Immature natural killer cell (primary cell): ENCODE results near the gene GLCE. TPM values are rescaled to one million over a fixed set of nuclear protein-coding genes. Genes with fewer than 3 reads are reported as not detected.

Experiments used
- DNase-seq, 3 donors: peaks; one replicate each; pipeline ENCODE4 v3.0.0; 2022; ENCODE audit warnings: mixed read lengths in 1 of 3
- H3K27ac Mint-ChIP-seq, 6 donors: one replicate each; pipeline ENCODE4 v1.8.0; 2020; ENCODE audit warnings: mixed read lengths in 6 of 6, mild to moderate bottlenecking in 5 of 6, inconsistent platforms in 4 of 6, moderate library complexity in 3 of 6
- H3K27me3 Mint-ChIP-seq, 3 donors: one replicate each; pipeline ENCODE4 v1.8.0; 2020 to 2021; ENCODE audit warnings: low read depth in 3 of 3, mild to moderate bottlenecking in 3 of 3, mixed read lengths in 3 of 3, moderate library complexity in 3 of 3, inconsistent platforms in 1 of 3
- H3K36me3 Mint-ChIP-seq, 3 donors: one replicate each; pipeline ENCODE4 v1.8.0; 2020; ENCODE audit warnings: mixed read lengths in 3 of 3, inconsistent platforms in 2 of 3, mild to moderate bottlenecking in 2 of 3
- H3K4me1 Mint-ChIP-seq, 2 donors: one replicate each; pipeline ENCODE4 v1.8.0; 2020; ENCODE audit warnings: inconsistent platforms in 2 of 2, mild to moderate bottlenecking in 2 of 2, mixed read lengths in 2 of 2, moderate library complexity in 1 of 2
- H3K4me3 Mint-ChIP-seq, 5 donors: one replicate each; pipeline ENCODE4 v1.8.0; 2020; ENCODE audit warnings: mild to moderate bottlenecking in 5 of 5, mixed read lengths in 5 of 5, inconsistent platforms in 3 of 5, moderate library complexity in 3 of 5
- H3K9me3 Mint-ChIP-seq, 6 donors: one replicate each; pipeline ENCODE4 v1.8.0; 2020; ENCODE audit warnings: mild to moderate bottlenecking in 6 of 6, mixed read lengths in 6 of 6, inconsistent platforms in 4 of 6, moderate library complexity in 3 of 6
- polyA plus RNA-seq, 3 donors: library from polyadenylated mRNA; unstranded; fragments of 300-500 nt; fragmentation: Illumina TruSeq; gene quantifications; one replicate each; pipeline ENCODE4 v1.2.3, GENCODE V29; 2021

Gene GLCE
- polyA plus RNA-seq, 3 donors from 2014 or later: 4.2 TPM; not detected in 1

GRCh38 chr15:69175536-69175935 lies 15.1 kb downstream of the GLCE start:
- H3K9me3 Mint-ChIP-seq: no peaks in the 10 kb centered on the region
- no peaks in the 10 kb centered on the region for H3K4me1 Mint-ChIP-seq
- no peak overlapping the region for H3K4me3 Mint-ChIP-seq

DNA sequence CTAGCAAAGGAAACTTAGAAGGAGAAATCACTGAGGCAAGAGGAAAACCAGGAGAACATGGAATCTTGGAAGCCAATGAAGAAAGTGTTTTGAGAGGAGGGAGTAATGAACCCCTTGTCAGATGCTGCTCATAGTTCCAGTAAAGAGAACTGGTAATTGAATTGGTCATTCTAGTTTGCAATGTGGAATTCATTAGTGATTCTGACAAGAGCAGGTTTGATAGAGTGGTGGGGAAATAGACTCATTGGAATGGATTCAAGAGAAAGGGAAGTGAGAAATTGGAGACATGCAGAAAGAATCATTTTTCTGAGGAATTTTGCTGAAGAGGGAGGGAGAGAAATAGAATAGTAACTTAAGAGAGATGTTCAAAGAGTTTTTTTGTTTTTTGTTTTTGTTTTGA lies 21.0 kb downstream of the GLCE start:
- Mint-ChIP-seq H3K9me3 (no peaks in the 10 kb centered on the region), H3K27ac (no peak overlapping the region), H3K4me3 (no peak overlapping the region), H3K4me1 (no peaks in the 10 kb centered on the region), H3K27me3 (peaks cover 0 to 2% (median 0%) of the 10 kb centered on the region in 3 donors), H3K36me3 (no peaks in the 10 kb centered on the region)
- no peak for DNase-seq

More at GRCh38 chr15:69175536-69175935, 15.1 kb downstream of the GLCE start:
- DNase-seq: no peak
- Mint-ChIP-seq H3K27ac (no peak overlapping the region), H3K36me3 (peaks cover 0 to 4% (median 0%) of the 10 kb centered on the region in 3 donors), H3K27me3 (peaks cover 0 to 5% (median 0%) of the 10 kb centered on the region in 3 donors)

GRCh38 chr15:69185216-69185615 lies 24.8 kb downstream of the GLCE start:
- no peaks in the 10 kb centered on the region for H3K4me1 Mint-ChIP-seq
- no peaks in the 10 kb centered on the region for H3K9me3 Mint-ChIP-seq
- peaks cover 0 to 4% (median 0%) of the 10 kb centered on the region in 3 donors for H3K36me3 Mint-ChIP-seq
- H3K27me3 Mint-ChIP-seq: peaks cover 0 to 3% (median 0%) of the 10 kb centered on the region in 3 donors
- no peak overlapping the region for H3K4me3 Mint-ChIP-seq
- DNase-seq: no peak
- H3K27ac Mint-ChIP-seq: no peak overlapping the region

DNA sequence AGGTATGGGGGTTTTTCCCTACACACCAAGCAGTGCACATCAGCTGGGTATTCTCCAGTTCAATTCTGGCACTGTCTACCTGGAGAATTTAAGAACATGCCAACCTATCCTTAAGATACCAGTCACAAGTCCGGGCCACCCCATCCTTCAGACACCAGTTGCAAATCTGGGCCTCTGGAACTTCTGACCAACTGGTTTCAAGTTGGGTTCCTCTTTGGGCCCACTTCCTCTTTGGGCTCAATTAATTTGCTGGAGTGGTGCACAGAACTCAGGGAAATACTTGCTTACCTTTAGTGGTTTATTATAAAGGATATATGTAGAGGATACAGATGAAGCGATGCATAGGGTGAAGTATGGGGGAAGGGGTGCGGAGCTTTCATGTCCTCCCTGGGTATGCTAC lies 25.3 kb downstream of the GLCE start:
- Mint-ChIP-seq H3K4me1 (no peaks in the 10 kb centered on the region), H3K27ac (no peak overlapping the region), H3K4me3 (no peak overlapping the region), H3K9me3 (peaks cover 0 to 3% (median 0%) of the 10 kb centered on the region in 6 donors), H3K27me3 (peaks cover 0 to 3% (median 0%) of the 10 kb centered on the region in 3 donors), H3K36me3 (peaks cover 0 to 4% (median 2%) of the 10 kb centered on the region in 3 donors)
- no peak for DNase-seq

GRCh38 chr15:69189157-69189556 lies 28.7 kb downstream of the GLCE start:
- H3K27ac Mint-ChIP-seq: no peak overlapping the region
- peaks cover 0 to 6% (median 4%) of the 10 kb centered on the region in 3 donors for H3K36me3 Mint-ChIP-seq
- H3K9me3 Mint-ChIP-seq: peaks cover 0 to 4% (median 0%) of the 10 kb centered on the region in 6 donors
- no peak for DNase-seq
- H3K4me3 Mint-ChIP-seq: no peak overlapping the region
- H3K4me1 Mint-ChIP-seq: no peaks in the 10 kb centered on the region
- peaks cover 0 to 3% (median 0%) of the 10 kb centered on the region in 3 donors for H3K27me3 Mint-ChIP-seq

- Mint-ChIP-seq H3K4me3 (no peak overlapping the region), H3K9me3 (peaks cover 0 to 4% (median 0%) of the 10 kb centered on the region in 6 donors), H3K27me3 (peaks cover 0 to 3% (median 0%) of the 10 kb centered on the region in 3 donors), H3K4me1 (peaks cover 2 to 5% of the 10 kb centered on the region in 2 donors), H3K36me3 (peaks cover 0 to 6% (median 4%) of the 10 kb centered on the region in 3 donors), H3K27ac (no peak overlapping the region)
- DNase-seq: no peak
Measured at GRCh38 chr15:69190091-69190490, 29.7 kb downstream of the GLCE start.

DNA sequence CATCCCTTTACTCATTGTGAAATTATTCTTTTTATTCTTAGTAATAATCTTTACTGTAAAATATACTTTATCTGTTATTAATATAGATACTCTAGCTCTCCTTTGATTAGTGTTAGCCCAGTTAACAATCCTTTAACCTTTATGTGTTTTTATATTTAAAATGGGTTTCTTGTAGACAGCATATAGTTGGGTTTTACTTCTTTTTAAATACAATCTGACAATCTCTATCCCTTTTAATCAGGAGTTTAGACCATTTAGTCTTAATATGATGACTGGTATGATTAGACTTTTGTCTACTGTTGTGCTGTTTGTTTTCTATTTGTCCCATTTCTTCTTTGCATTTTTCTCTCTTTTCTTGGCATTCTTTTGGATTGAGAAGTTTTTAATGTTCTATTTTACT lies 30.1 kb downstream of the GLCE start:
- Mint-ChIP-seq H3K4me3 (no peak overlapping the region), H3K27ac (no peak overlapping the region), H3K4me1 (peaks cover 2 to 6% of the 10 kb centered on the region in 2 donors), H3K36me3 (peaks cover 0 to 6% (median 4%) of the 10 kb centered on the region in 3 donors), H3K27me3 (peaks cover 0 to 3% (median 0%) of the 10 kb centered on the region in 3 donors), H3K9me3 (peaks cover 0 to 4% (median 0%) of the 10 kb centered on the region in 6 donors)
- no peak for DNase-seq

GRCh38 chr15:69194025-69194827 lies 33.8 kb downstream of the GLCE start:
- Mint-ChIP-seq H3K27me3 (peaks cover 0 to 5% (median 3%) of the 10 kb centered on the region in 3 donors), H3K36me3 (peaks cover 0 to 13% (median 9%) of the 10 kb centered on the region in 3 donors), H3K4me3 (no peak overlapping the region), H3K27ac (no peak overlapping the region), H3K9me3 (peaks cover 0 to 4% (median 0%) of the 10 kb centered on the region in 6 donors), H3K4me1 (peaks cover 2 to 6% of the 10 kb centered on the region in 2 donors)
- no peak for DNase-seq

DNA sequence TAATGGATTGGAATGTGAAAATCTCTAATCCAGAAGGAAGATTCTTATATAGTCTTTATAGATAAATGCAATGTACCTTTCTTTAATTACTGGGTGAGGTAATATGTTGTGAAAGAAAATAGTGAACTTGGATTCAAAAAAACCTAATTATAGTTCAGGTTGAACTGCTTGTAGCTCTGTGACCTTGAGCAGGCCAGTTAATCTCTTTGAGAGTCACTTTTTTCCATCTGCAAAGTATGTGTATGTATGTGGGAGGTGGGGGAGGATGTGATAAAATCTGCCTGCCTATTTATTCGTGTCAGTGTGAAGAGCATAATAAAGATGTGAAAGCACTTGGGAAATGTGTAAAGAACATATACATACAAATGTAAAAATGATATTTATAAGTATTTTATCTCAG lies 34.4 kb downstream of the GLCE start:
- Mint-ChIP-seq H3K4me1 (peaks cover 2 to 6% of the 10 kb centered on the region in 2 donors), H3K27ac (no peak overlapping the region), H3K27me3 (peaks cover 0 to 5% (median 2%) of the 10 kb centered on the region in 3 donors), H3K36me3 (peaks cover 0 to 13% (median 8%) of the 10 kb centered on the region in 3 donors), H3K4me3 (no peak overlapping the region), H3K9me3 (peaks cover 0 to 4% (median 0%) of the 10 kb centered on the region in 6 donors)
- no peak for DNase-seq

DNA sequence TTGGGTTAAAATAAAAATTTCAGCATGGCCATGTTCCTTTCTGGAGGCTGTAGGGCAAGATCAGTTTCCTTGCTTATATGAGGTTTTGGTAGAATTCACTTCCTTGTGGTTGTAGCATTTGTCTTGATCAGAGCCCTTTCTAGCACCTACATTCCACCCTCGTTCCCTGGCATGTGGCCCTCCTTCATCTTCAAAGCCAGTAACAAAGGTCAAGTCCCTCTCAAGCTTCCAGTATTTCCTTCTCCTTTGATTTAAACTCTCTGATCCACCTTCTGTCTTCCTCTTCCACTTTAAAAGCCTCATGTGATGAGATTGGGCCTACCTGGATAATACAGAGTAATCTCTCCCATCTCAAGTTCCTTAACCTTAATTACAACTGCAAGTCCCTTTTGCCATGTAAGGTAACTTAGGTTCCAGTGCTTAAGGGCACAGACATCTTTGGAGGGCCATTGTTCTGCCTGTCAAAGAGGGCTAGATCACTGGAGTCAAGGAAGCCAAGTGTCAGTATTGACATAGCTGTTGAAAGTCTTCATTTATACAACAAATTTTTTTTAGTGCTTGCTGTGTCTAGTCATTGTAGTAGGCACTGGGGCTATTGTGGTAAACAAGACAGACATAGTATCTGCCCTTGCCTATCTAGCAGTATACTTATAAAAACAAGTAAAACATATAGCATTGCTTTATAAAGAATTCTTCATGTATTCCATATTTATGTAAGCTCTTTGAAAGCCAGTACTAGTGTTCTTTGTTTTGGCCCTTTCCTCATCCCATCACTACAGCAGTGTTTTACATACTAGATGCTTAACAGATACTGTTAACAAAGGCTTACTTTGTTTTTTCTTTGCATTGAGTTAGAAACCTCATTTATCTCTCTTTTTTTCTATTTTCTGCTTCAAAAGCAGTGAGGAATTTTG lies 40.7 kb downstream of the GLCE start:
- no peak for DNase-seq
- Mint-ChIP-seq H3K4me1 (no peaks in the 10 kb centered on the region), H3K27ac (no peak overlapping the region), H3K4me3 (no peak overlapping the region), H3K27me3 (peaks cover 0 to 2% (median 0%) of the 10 kb centered on the region in 3 donors), H3K36me3 (peaks cover 0 to 8% (median 7%) of the 10 kb centered on the region in 3 donors), H3K9me3 (no peaks in the 10 kb centered on the region)

- Mint-ChIP-seq H3K27ac (no peak overlapping the region), H3K4me1 (no peaks in the 10 kb centered on the region), H3K4me3 (no peak overlapping the region), H3K9me3 (no peaks in the 10 kb centered on the region), H3K27me3 (peaks cover 0 to 2% (median 2%) of the 10 kb centered on the region in 3 donors), H3K36me3 (no peaks in the 10 kb centered on the region)
- no peak for DNase-seq
Measured at GRCh38 chr15:69206079-69206478, 45.6 kb downstream of the GLCE start.

DNA sequence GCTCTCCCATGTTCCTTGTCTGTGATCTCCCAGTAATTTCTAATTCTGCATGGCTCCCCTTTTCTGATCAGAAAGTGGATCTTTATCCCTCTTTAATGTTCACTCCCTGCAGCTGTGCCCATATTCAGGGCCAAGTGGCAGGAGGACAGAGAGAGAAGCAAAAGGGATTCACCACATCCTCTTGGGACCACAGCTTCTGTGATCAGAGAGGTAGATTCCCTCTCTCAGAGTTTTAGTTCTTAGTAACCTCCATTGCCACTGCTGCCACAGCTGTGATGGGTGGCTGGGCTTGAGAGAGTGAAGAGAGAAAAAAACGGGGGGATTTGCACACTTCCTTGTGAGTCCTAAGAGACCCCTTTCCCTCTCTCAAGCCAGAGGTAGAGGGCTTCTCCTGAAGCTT lies 49.2 kb downstream of the GLCE start:
- no peak for DNase-seq
- Mint-ChIP-seq H3K4me1 (no peaks in the 10 kb centered on the region), H3K4me3 (no peak overlapping the region), H3K9me3 (no peaks in the 10 kb centered on the region), H3K27ac (no peak overlapping the region), H3K36me3 (no peaks in the 10 kb centered on the region), H3K27me3 (peaks cover 0 to 2% (median 2%) of the 10 kb centered on the region in 3 donors)

- no peaks in the 10 kb centered on the region for H3K4me1 Mint-ChIP-seq
- H3K9me3 Mint-ChIP-seq: no peaks in the 10 kb centered on the region
Measured at GRCh38 chr15:69210574-69210973, 50.1 kb downstream of the GLCE start.

More at GRCh38 chr15:69210574-69210973, 50.1 kb downstream of the GLCE start:
- Mint-ChIP-seq H3K27me3 (peaks cover 0 to 2% (median 2%) of the 10 kb centered on the region in 3 donors), H3K36me3 (no peaks in the 10 kb centered on the region), H3K4me3 (no peak overlapping the region), H3K27ac (no peak overlapping the region)
- no peak for DNase-seq
